Liver (tissue), 3 donors: ENCODE data around the gene RNF112.

Source experiments
- SP1 ChIP-seq: IDR thresholded peaks from 2 replicates; pipeline ENCODE4 v1.6.1; 2018; ENCODE audit warnings: antibody characterized with exemption, mild to moderate bottlenecking
- YY1 ChIP-seq: IDR thresholded peaks from 2 replicates; pipeline ENCODE4 v1.6.1; 2016; ENCODE audit warnings: antibody characterized with exemption, mild to moderate bottlenecking
- TF ChIP-seq, protein P1 (sequence below): fragments of 150-350 bp; IDR thresholded peaks from 2 replicates; pipeline ENCODE4 v1.5.1; 2017; ENCODE audit warnings: improper control_type of control experiment, low read depth, low read length; ENCODE audit not compliant: missing input control
- donor health status: healthy.
- donor health status: healthy.

DNA sequence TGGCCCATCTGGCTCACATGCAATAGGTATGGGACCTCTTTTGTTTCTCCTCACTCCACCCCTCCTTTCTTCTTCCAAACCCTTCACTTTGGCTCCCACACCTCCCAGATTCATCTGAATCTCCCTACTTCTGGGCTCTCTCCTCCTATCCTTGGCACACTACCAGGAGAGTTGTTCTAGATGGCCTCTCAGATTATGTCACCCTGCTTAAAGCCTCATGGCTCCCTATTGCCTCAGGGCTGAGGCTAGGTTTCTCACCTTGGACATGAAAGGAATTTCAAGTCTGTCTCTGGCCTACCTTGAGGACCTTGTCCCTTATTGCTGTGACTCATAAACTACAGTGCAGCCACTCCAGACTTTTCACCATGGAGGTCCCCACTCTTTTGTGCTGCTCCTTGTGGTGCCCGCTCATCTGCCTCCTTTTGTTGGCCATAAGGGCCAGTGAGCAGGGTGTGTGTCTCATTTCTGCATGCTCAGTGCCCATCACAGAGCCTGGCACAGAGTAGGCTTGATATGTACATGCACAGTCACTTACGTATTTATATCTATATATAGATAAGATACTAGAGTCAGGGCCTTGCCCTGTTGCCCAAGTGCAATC is 23.0 kb upstream of the RNF112 start:
- no peak for TF ChIP-seq YY1
- TF ChIP-seq, protein P1, sequence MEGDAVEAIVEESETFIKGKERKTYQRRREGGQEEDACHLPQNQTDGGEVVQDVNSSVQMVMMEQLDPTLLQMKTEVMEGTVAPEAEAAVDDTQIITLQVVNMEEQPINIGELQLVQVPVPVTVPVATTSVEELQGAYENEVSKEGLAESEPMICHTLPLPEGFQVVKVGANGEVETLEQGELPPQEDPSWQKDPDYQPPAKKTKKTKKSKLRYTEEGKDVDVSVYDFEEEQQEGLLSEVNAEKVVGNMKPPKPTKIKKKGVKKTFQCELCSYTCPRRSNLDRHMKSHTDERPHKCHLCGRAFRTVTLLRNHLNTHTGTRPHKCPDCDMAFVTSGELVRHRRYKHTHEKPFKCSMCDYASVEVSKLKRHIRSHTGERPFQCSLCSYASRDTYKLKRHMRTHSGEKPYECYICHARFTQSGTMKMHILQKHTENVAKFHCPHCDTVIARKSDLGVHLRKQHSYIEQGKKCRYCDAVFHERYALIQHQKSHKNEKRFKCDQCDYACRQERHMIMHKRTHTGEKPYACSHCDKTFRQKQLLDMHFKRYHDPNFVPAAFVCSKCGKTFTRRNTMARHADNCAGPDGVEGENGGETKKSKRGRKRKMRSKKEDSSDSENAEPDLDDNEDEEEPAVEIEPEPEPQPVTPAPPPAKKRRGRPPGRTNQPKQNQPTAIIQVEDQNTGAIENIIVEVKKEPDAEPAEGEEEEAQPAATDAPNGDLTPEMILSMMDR, result no peak
- no peak for TF ChIP-seq SP1
